ENCODE data around the gene BICRA.

The BICRA gene

GRCh38 chr19:47608969-47609905 is at the start of gene BICRA:
BICRA (plus strand) TSS chr19:47609134; CDS start chr19:47673575, 64,441 bp downstream.
- Histone ChIP-seq H3K79me2 (peaks cover 33% of the 10 kb centered on the region), H3K9ac (peak within 1 kb of the TSS; percentile 93), H3K36me3 (ENCODE audit: control insufficient read depth, insufficient read depth, low read length) (no peaks in the 10 kb centered on the region), H3K9me3 (ENCODE audit: control insufficient read depth, low read length) (no peaks in the 10 kb centered on the region), H3K4me1 (no peaks in the 10 kb centered on the region), H3K27me3 (ENCODE audit: control insufficient read depth, insufficient read depth, low read length) (no peaks in the 10 kb centered on the region), H2AFZ (peak within 1 kb of the TSS; percentile 99), H3K4me3 (ENCODE audit: low read depth, low read length) (peak within 1 kb of the TSS; percentile 100), H3K4me2 (ENCODE audit: low read length) (peak within 1 kb of the TSS; percentile 95), H3K27ac (peak within 1 kb of the TSS; percentile 94)
- no peak for TF ChIP-seq CTCF (IDR thresholded peaks at IDR 0.05)

DNA sequence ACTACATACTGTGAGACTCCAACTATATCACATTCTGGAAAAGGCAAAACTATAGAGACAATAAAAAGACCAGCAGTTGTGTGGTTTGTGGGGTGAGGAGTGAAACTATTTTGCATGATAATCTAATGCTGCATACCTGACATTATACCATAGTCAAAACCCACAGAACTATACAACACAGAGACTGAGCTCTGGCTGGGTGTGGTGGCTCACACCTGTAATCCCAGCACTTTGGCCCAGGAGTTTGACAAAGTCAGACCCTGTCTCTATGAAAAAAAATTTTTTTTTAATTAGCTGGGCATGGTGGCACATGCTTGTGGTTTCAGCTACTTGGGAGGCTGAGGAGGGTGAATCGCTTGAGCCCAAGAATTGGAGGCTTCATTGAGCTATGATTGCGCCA is 47.9 kb upstream of the BICRA start:
- Histone ChIP-seq H3K4me3 (ENCODE audit: low read depth, low read length) (no peak overlapping the region), H2AFZ (no peak overlapping the region), H3K79me2 (no peaks in the 10 kb centered on the region), H3K4me2 (ENCODE audit: low read length) (no peak overlapping the region), H3K27ac (no peak overlapping the region), H3K9ac (no peak overlapping the region), H3K36me3 (ENCODE audit: control insufficient read depth, insufficient read depth, low read length) (no peaks in the 10 kb centered on the region), H3K9me3 (ENCODE audit: control insufficient read depth, low read length) (no peaks in the 10 kb centered on the region), H3K27me3 (ENCODE audit: control insufficient read depth, insufficient read depth, low read length) (no peaks in the 10 kb centered on the region), H3K4me1 (no peaks in the 10 kb centered on the region)
- TF ChIP-seq CTCF (IDR thresholded peaks at IDR 0.05), result no peak

DNA sequence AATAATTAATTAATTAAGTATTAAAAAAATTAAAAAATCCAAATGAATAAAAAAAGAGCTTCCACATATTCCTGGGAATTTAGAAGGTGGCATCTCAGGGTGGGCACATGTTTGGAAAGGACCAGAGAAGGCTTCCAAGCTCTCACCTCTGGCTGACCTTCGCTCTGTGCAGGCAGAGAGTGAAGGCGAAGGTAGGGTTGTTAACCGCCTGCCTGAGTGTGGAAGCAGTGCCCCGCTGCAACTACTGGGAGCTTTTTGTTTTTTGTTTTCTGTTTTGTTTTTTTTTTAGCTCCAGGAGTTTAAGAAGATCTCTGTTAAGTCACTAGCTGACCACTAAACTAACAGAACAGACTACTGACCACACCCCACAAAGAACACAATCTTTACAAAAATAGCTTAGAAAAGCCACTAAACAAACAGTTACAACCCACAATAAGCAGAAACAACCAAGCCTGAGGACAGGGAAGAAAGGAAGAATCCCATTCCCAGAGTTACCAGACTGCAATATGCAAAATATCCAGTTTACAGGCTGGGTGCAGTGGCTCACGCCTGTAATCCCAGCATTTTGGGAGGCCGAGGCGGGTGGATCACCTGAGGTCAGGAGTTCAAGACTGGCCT is 47.4 kb upstream of the BICRA start:
- H3K4me2 ChIP-seq (ENCODE audit: low read length), result no peak overlapping the region
- no peaks in the 10 kb centered on the region for H3K4me1 ChIP-seq
- H3K36me3 ChIP-seq (ENCODE audit: control insufficient read depth, insufficient read depth, low read length), result no peaks in the 10 kb centered on the region
- H3K4me3 ChIP-seq (ENCODE audit: low read depth, low read length), result no peak overlapping the region
- H3K27me3 ChIP-seq (ENCODE audit: control insufficient read depth, insufficient read depth, low read length), result no peaks in the 10 kb centered on the region
- no peaks in the 10 kb centered on the region for H3K9me3 ChIP-seq (ENCODE audit: control insufficient read depth, low read length)
- no peak overlapping the region for H3K9ac ChIP-seq
- no peaks in the 10 kb centered on the region for H3K79me2 ChIP-seq
- H2AFZ ChIP-seq, result no peak overlapping the region
- no peak for TF ChIP-seq CTCF (IDR thresholded peaks at IDR 0.05)
- H3K27ac ChIP-seq, result no peak overlapping the region

DNA sequence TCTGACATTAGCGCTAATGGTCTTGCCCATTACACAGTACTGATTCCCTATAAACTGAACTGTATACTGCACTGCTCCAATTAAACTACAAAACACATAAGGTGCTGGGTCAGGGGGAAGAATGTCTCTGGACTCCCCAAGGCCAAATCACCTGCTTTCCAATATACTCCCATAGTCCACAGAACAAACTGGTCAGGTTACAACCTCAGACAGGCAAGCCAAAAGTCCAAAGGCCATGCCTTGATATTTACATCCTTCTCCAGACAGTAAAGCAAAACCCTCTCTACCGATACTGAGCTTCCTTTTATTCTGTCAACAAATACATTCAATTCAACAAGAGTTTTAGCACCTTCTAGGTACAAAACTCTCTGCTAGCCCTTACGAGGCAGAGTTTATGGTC is 44.9 kb upstream of the BICRA start:
- no peak for TF ChIP-seq CTCF (IDR thresholded peaks at IDR 0.05)
- H3K9ac ChIP-seq, result no peak overlapping the region

More for the DNA sequence above, 44.9 kb upstream of the BICRA start:
- H3K9me3 ChIP-seq (ENCODE audit: control insufficient read depth, low read length), result no peaks in the 10 kb centered on the region
- H3K79me2 ChIP-seq, result no peaks in the 10 kb centered on the region
- H3K4me1 ChIP-seq, result no peaks in the 10 kb centered on the region
- no peak overlapping the region for H3K4me2 ChIP-seq (ENCODE audit: low read length)
- H2AFZ ChIP-seq, result no peak overlapping the region
- H3K36me3 ChIP-seq (ENCODE audit: control insufficient read depth, insufficient read depth, low read length), result no peaks in the 10 kb centered on the region
- H3K4me3 ChIP-seq (ENCODE audit: low read depth, low read length), result no peak overlapping the region
- H3K27ac ChIP-seq, result no peak overlapping the region
- no peaks in the 10 kb centered on the region for H3K27me3 ChIP-seq (ENCODE audit: control insufficient read depth, insufficient read depth, low read length)
